Thyroid gland (tissue), 4 donors: ENCODE results near the gene PCBP3. TPM values are rescaled to one million over a fixed set of nuclear protein-coding genes. Genes with fewer than 3 reads are reported as not detected.

Experiments
- DNase-seq, 2 donors: peaks; one replicate each; pipeline ENCODE4 v3.0.0-alpha.2; 2019
- H3K27ac ChIP-seq, 3 donors: fragments of 200-600 bp; sonication (generic); 1 replicate in 2 of 3; 2 replicates in 1 of 3; pipeline ENCODE4 v1.5.1; 2016 to 2019; ENCODE audit warnings: mild to moderate bottlenecking in 1 of 3, moderate library complexity in 1 of 3
- H3K27me3 ChIP-seq: fragments of 200-600 bp; sonication (generic); one replicate; pipeline ENCODE4 v1.5.1; 2019
- H3K36me3 ChIP-seq, 2 donors: fragments of 200-600 bp; sonication (generic); one replicate each; pipeline ENCODE4 v1.5.1; 2016 to 2019
- H3K4me1 ChIP-seq, 2 donors: fragments of 200-600 bp; sonication (generic); one replicate each; pipeline ENCODE4 v1.5.1; 2017 to 2019
- H3K4me3 ChIP-seq, 3 donors: fragments of 200-600 bp; sonication (generic); replicated peaks in 1 of 3; 1 replicate in 2 of 3; 2 replicates in 1 of 3; pipeline ENCODE4 v1.5.1; 2016; ENCODE audit warnings: mild to moderate bottlenecking in 1 of 3
- H3K9me3 ChIP-seq: fragments of 200-600 bp; sonication (generic); one replicate; pipeline ENCODE4 v1.5.1; 2017
- CTCF ChIP-seq, 6 experiments: fragments of 200-600 bp in 3 of 6; fragments of 450-650 bp in 3 of 6; sonication (generic) in 3 of 6; IDR thresholded peaks; one replicate each; pipeline ENCODE4 v1.5.1; 2016 to 2019; ENCODE audit warnings: antibody characterized with exemption in 6 of 6, mild to moderate bottlenecking in 2 of 6, inconsistent platforms in 1 of 6, moderate library complexity in 1 of 6
- POLR2A ChIP-seq, 2 donors: fragments of 450-650 bp; IDR thresholded peaks; one replicate each; pipeline ENCODE4 v1.6.1; 2017; ENCODE audit warnings: antibody characterized with exemption in 2 of 2, mild to moderate bottlenecking in 2 of 2, moderate library complexity in 1 of 2
- WGBS, 2 donors: methylation state at CpG; one replicate each; pipeline ENCODE4 v1.1.5; 2017; 5-methylcytosine and 5-hydroxymethylcytosine counted together
- intact Hi-C: fragments of 100-400 bp; cut with DNase I; formaldehyde crosslinking; loops from one replicate; pipeline ENCODE4 v1.15.1; 2023
- total RNA-seq, 4 donors: library from RNA; depleted of rRNA; stranded (reverse); fragments of >200 nt; gene quantifications; one replicate each; pipeline ENCODE4 v1.2.3, GENCODE V29; 2016

PCBP3 gene
- total RNA-seq, 4 donors from 2014 or later = 0.33 to 0.98 (median 0.54) TPM; not detected in 1

GRCh38 chr21:45940091-45940490, 296.6 kb downstream of the PCBP3 start:
- Histone ChIP-seq H3K36me3 (no peaks in the 10 kb centered on the region), H3K4me1 (no peaks in the 10 kb centered on the region), H3K27me3 (no peaks in the 10 kb centered on the region), H3K4me3 (no peak overlapping the region), H3K27ac (no peak overlapping the region), H3K9me3 (no peaks in the 10 kb centered on the region)
- intact Hi-C loops = no loop called here
- 87 to 98% methylated on average over 19 to 20 of the region's 20 CpGs for WGBS, 2 donors
- no peak for TF ChIP-seq POLR2A (IDR thresholded peaks at IDR 0.05)
- no peak for TF ChIP-seq CTCF (IDR thresholded peaks at IDR 0.05)
- no peak for DNase-seq

GRCh38 chr21:45940621-45941337, 297.3 kb downstream of the PCBP3 start:
- no peak overlapping the region for H3K27ac ChIP-seq
- no peaks in the 10 kb centered on the region for H3K9me3 ChIP-seq
- TF ChIP-seq CTCF (IDR thresholded peaks at IDR 0.05) = no peak
- H3K4me3 ChIP-seq = no peak overlapping the region
- H3K27me3 ChIP-seq = no peaks in the 10 kb centered on the region
- H3K4me1 ChIP-seq = no peaks in the 10 kb centered on the region
- intact Hi-C loops = no loop called here
- 91 to 95% methylated on average over 18 to 22 of the region's 23 CpGs for WGBS, 2 donors
- DNase-seq = no peak
- no peaks in the 10 kb centered on the region for H3K36me3 ChIP-seq

- Histone ChIP-seq H3K4me1 (no peaks in the 10 kb centered on the region), H3K4me3 (no peak overlapping the region), H3K36me3 (no peaks in the 10 kb centered on the region), H3K27ac (no peak overlapping the region), H3K27me3 (no peaks in the 10 kb centered on the region), H3K9me3 (no peaks in the 10 kb centered on the region)
- 91 to 93% methylated on average over 6 to 12 of the region's 14 CpGs for WGBS, 2 donors
- intact Hi-C loops = no loop called here
- no peak for DNase-seq
- TF ChIP-seq CTCF (IDR thresholded peaks at IDR 0.05) = no peak
- no peak for TF ChIP-seq POLR2A (IDR thresholded peaks at IDR 0.05)
Measured at GRCh38 chr21:45941338-45941710, 297.8 kb downstream of the PCBP3 start.

GRCh38 chr21:45941717-45942546, 298.4 kb downstream of the PCBP3 start:
- no peak overlapping the region for H3K27ac ChIP-seq

More at GRCh38 chr21:45941717-45942546, 298.4 kb downstream of the PCBP3 start:
- Histone ChIP-seq H3K9me3 (no peaks in the 10 kb centered on the region), H3K4me3 (no peak overlapping the region), H3K36me3 (no peaks in the 10 kb centered on the region), H3K4me1 (no peaks in the 10 kb centered on the region), H3K27me3 (no peaks in the 10 kb centered on the region)
- DNase-seq = no peak
- 88 to 93% methylated on average over 30 to 31 of the region's 32 CpGs for WGBS, 2 donors
- TF ChIP-seq CTCF (IDR thresholded peaks at IDR 0.05) (no peak), POLR2A (IDR thresholded peaks at IDR 0.05) (no peak)
- intact Hi-C loops = no loop called here
